IPS-18a (cell line): ENCODE results near the gene DMXL2.

Experiments used
- H3K27ac ChIP-seq: one replicate; pipeline ENCODE4 v1.5.1; 2013; ENCODE audit warnings: low read length
- H3K27me3 ChIP-seq: one replicate; pipeline ENCODE4 v1.6.1; 2013; ENCODE audit warnings: mild to moderate bottlenecking, low read length; ENCODE audit not compliant: control insufficient read depth, insufficient read depth
- H3K36me3 ChIP-seq: one replicate; pipeline ENCODE4 v1.6.1; 2013; ENCODE audit warnings: low read depth, low read length; ENCODE audit not compliant: control insufficient read depth
- H3K4me1 ChIP-seq: one replicate; pipeline ENCODE4 v1.6.1; 2013; ENCODE audit warnings: low read depth, low read length; ENCODE audit not compliant: control insufficient read depth
- H3K4me3 ChIP-seq: one replicate; pipeline ENCODE4 v1.5.1; 2013; ENCODE audit warnings: low read length
- H3K9ac ChIP-seq: one replicate; pipeline ENCODE4 v1.6.1; 2013; ENCODE audit warnings: mild to moderate bottlenecking, low read length, moderate library complexity
- H3K9me3 ChIP-seq: one replicate; pipeline ENCODE4 v1.6.1; 2013; ENCODE audit warnings: low read depth, low read length; ENCODE audit not compliant: control insufficient read depth

DMXL2 gene

GRCh38 chr15:51601801-51602200, 20.8 kb downstream of the DMXL2 start:
- Histone ChIP-seq H3K36me3 (no peaks in the 10 kb centered on the region), H3K9me3 (no peaks in the 10 kb centered on the region), H3K4me1 (no peaks in the 10 kb centered on the region), H3K27me3 (no peaks in the 10 kb centered on the region), H3K9ac (no peak overlapping the region), H3K4me3 (no peak overlapping the region), H3K27ac (no peak overlapping the region)

- no peaks in the 10 kb centered on the region for H3K4me1 ChIP-seq
- no peak overlapping the region for H3K9ac ChIP-seq
- no peak overlapping the region for H3K4me3 ChIP-seq
- no peaks in the 10 kb centered on the region for H3K9me3 ChIP-seq
- H3K27ac ChIP-seq, result no peak overlapping the region
- no peaks in the 10 kb centered on the region for H3K36me3 ChIP-seq
- H3K27me3 ChIP-seq, result no peaks in the 10 kb centered on the region
Measured at GRCh38 chr15:51600114-51600513, 22.5 kb downstream of the DMXL2 start.

- no peaks in the 10 kb centered on the region for H3K9me3 ChIP-seq
- no peak overlapping the region for H3K27ac ChIP-seq
- H3K4me1 ChIP-seq, result no peaks in the 10 kb centered on the region
- no peaks in the 10 kb centered on the region for H3K27me3 ChIP-seq
- no peaks in the 10 kb centered on the region for H3K36me3 ChIP-seq
- H3K4me3 ChIP-seq, result no peak overlapping the region
- H3K9ac ChIP-seq, result no peak overlapping the region
Measured at GRCh38 chr15:51589881-51590568, 32.5 kb downstream of the DMXL2 start.

GRCh38 chr15:51588966-51589365, 33.6 kb downstream of the DMXL2 start:
- Histone ChIP-seq H3K27ac (no peak overlapping the region), H3K36me3 (no peaks in the 10 kb centered on the region), H3K9me3 (no peaks in the 10 kb centered on the region)

GRCh38 chr15:51585986-51586385, 36.6 kb downstream of the DMXL2 start:
- no peaks in the 10 kb centered on the region for H3K36me3 ChIP-seq
- no peak overlapping the region for H3K9ac ChIP-seq
- H3K27me3 ChIP-seq, result no peaks in the 10 kb centered on the region
- no peaks in the 10 kb centered on the region for H3K4me1 ChIP-seq
- no peak overlapping the region for H3K27ac ChIP-seq
- H3K4me3 ChIP-seq, result no peak overlapping the region
- H3K9me3 ChIP-seq, result no peaks in the 10 kb centered on the region

More at GRCh38 chr15:51588966-51589365, 33.6 kb downstream of the DMXL2 start:
- H3K27me3 ChIP-seq, result no peaks in the 10 kb centered on the region
- no peaks in the 10 kb centered on the region for H3K4me1 ChIP-seq
- no peak overlapping the region for H3K4me3 ChIP-seq
- H3K9ac ChIP-seq, result no peak overlapping the region

GRCh38 chr15:51580982-51581381, 41.6 kb downstream of the DMXL2 start:
- Histone ChIP-seq H3K9me3 (no peaks in the 10 kb centered on the region), H3K27me3 (no peaks in the 10 kb centered on the region), H3K4me3 (no peak overlapping the region), H3K27ac (no peak overlapping the region), H3K9ac (no peak overlapping the region), H3K4me1 (no peaks in the 10 kb centered on the region), H3K36me3 (no peaks in the 10 kb centered on the region)

- H3K27me3 ChIP-seq, result no peaks in the 10 kb centered on the region
- H3K36me3 ChIP-seq, result no peaks in the 10 kb centered on the region
- H3K27ac ChIP-seq, result no peak overlapping the region
- no peaks in the 10 kb centered on the region for H3K4me1 ChIP-seq
- H3K4me3 ChIP-seq, result no peak overlapping the region
- no peak overlapping the region for H3K9ac ChIP-seq
- no peaks in the 10 kb centered on the region for H3K9me3 ChIP-seq
Measured at GRCh38 chr15:51580385-51580784, 42.2 kb downstream of the DMXL2 start.

GRCh38 chr15:51579012-51579411, 43.6 kb downstream of the DMXL2 start:
- Histone ChIP-seq H3K9ac (no peak overlapping the region), H3K4me3 (no peak overlapping the region), H3K4me1 (no peaks in the 10 kb centered on the region), H3K27ac (no peak overlapping the region), H3K36me3 (no peaks in the 10 kb centered on the region), H3K9me3 (no peaks in the 10 kb centered on the region), H3K27me3 (no peaks in the 10 kb centered on the region)

GRCh38 chr15:51577636-51578304, 44.8 kb downstream of the DMXL2 start:
- Histone ChIP-seq H3K4me3 (no peak overlapping the region), H3K27ac (no peak overlapping the region), H3K9ac (no peak overlapping the region)

GRCh38 chr15:51576911-51577500, 45.6 kb downstream of the DMXL2 start:
- Histone ChIP-seq H3K27me3 (no peaks in the 10 kb centered on the region), H3K4me1 (no peaks in the 10 kb centered on the region), H3K9ac (no peak overlapping the region), H3K4me3 (no peak overlapping the region), H3K9me3 (no peaks in the 10 kb centered on the region), H3K27ac (no peak overlapping the region), H3K36me3 (no peaks in the 10 kb centered on the region)

More at GRCh38 chr15:51577636-51578304, 44.8 kb downstream of the DMXL2 start:
- no peaks in the 10 kb centered on the region for H3K36me3 ChIP-seq
- no peaks in the 10 kb centered on the region for H3K9me3 ChIP-seq
- H3K27me3 ChIP-seq, result no peaks in the 10 kb centered on the region
- H3K4me1 ChIP-seq, result no peaks in the 10 kb centered on the region

GRCh38 chr15:51576286-51576850, 46.2 kb downstream of the DMXL2 start:
- no peak overlapping the region for H3K9ac ChIP-seq
- no peaks in the 10 kb centered on the region for H3K27me3 ChIP-seq
- no peaks in the 10 kb centered on the region for H3K9me3 ChIP-seq
- no peaks in the 10 kb centered on the region for H3K4me1 ChIP-seq
- no peak overlapping the region for H3K27ac ChIP-seq
- no peak overlapping the region for H3K4me3 ChIP-seq
- H3K36me3 ChIP-seq, result no peaks in the 10 kb centered on the region
